Parathyroid adenoma (tissue), 2 donors: ENCODE data around the gene ST7.

Experiments used
- H2AFZ ChIP-seq: fragments of 300-600 bp; sonication (generic); one replicate; pipeline ENCODE4 v1.7.0; 2017; ENCODE audit warnings: antibody characterized with exemption, mild to moderate bottlenecking
- H3K27ac ChIP-seq: fragments of 300-600 bp; sonication (generic); one replicate; pipeline ENCODE4 v1.7.0; 2017
- H3K27me3 ChIP-seq: fragments of 300-600 bp; sonication (generic); one replicate; pipeline ENCODE4 v1.7.0; 2017; ENCODE audit warnings: low read length; ENCODE audit not compliant: control insufficient read depth, insufficient read depth
- H3K36me3 ChIP-seq: fragments of 300-600 bp; sonication (generic); one replicate; pipeline ENCODE4 v1.7.0; 2017; ENCODE audit warnings: low read length; ENCODE audit not compliant: control insufficient read depth, insufficient read depth
- H3K4me1 ChIP-seq: fragments of 300-600 bp; sonication (generic); one replicate; pipeline ENCODE4 v1.7.0; 2017; ENCODE audit warnings: control low read depth
- H3K4me2 ChIP-seq: fragments of 300-600 bp; sonication (generic); one replicate; pipeline ENCODE4 v1.7.0; 2017; ENCODE audit warnings: low read length
- H3K4me3 ChIP-seq: fragments of 300-600 bp; sonication (generic); one replicate; pipeline ENCODE4 v1.7.0; 2017; ENCODE audit warnings: low read depth, low read length
- H3K79me2 ChIP-seq: fragments of 300-600 bp; sonication (generic); one replicate; pipeline ENCODE4 v1.7.0; 2017; ENCODE audit warnings: control low read depth
- H3K9ac ChIP-seq: fragments of 300-600 bp; sonication (generic); one replicate; pipeline ENCODE4 v1.7.0; 2017; ENCODE audit warnings: mild to moderate bottlenecking
- H3K9me3 ChIP-seq: fragments of 300-600 bp; sonication (generic); one replicate; pipeline ENCODE4 v1.7.0; 2017; ENCODE audit warnings: low read length; ENCODE audit not compliant: control insufficient read depth
- CTCF ChIP-seq: fragments of 300-600 bp; sonication (generic); IDR thresholded peaks from one replicate; pipeline ENCODE4 v1.7.0; 2017; ENCODE audit warnings: antibody characterized with exemption, mild to moderate bottlenecking
- donor health status: primary hyperparathyroidism.

ST7 gene

GRCh38 chr7:117034851-117035464 lies 81.7 kb downstream of the ST7 start:
- Histone ChIP-seq H3K79me2 (no peaks in the 10 kb centered on the region), H3K4me3 (no peak overlapping the region), H3K4me2 (no peak overlapping the region), H3K27ac (no peak overlapping the region), H3K36me3 (no peaks in the 10 kb centered on the region), H3K4me1 (peaks cover 5% of the 10 kb centered on the region), H3K27me3 (no peaks in the 10 kb centered on the region), H3K9me3 (no peaks in the 10 kb centered on the region), H2AFZ (no peak overlapping the region), H3K9ac (no peak overlapping the region)
- TF ChIP-seq CTCF, result no peak

DNA sequence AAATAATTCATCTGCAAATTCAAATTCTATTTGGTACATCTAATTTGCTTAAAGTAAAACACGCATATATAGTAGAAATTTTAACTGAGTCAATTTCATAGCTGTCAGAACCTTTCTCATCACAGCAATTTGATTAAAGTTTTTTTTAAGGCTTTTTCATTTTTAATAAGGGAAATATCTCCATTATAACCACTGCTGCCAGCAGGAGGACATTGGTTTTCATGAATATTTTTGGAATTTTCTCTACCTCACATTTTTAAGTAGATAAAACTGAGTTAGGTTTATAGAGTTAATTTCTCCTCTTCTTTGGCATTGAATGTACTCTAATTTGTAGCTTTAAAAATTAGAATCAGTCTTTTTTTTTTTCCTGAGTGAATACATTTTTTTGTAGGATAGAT lies 82.2 kb downstream of the ST7 start:
- TF ChIP-seq CTCF, result no peak
- Histone ChIP-seq H2AFZ (no peak overlapping the region), H3K4me1 (peaks cover 5% of the 10 kb centered on the region), H3K27ac (no peak overlapping the region), H3K36me3 (no peaks in the 10 kb centered on the region), H3K9ac (no peak overlapping the region), H3K4me2 (no peak overlapping the region), H3K27me3 (no peaks in the 10 kb centered on the region), H3K79me2 (no peaks in the 10 kb centered on the region), H3K4me3 (no peak overlapping the region), H3K9me3 (no peaks in the 10 kb centered on the region)

DNA sequence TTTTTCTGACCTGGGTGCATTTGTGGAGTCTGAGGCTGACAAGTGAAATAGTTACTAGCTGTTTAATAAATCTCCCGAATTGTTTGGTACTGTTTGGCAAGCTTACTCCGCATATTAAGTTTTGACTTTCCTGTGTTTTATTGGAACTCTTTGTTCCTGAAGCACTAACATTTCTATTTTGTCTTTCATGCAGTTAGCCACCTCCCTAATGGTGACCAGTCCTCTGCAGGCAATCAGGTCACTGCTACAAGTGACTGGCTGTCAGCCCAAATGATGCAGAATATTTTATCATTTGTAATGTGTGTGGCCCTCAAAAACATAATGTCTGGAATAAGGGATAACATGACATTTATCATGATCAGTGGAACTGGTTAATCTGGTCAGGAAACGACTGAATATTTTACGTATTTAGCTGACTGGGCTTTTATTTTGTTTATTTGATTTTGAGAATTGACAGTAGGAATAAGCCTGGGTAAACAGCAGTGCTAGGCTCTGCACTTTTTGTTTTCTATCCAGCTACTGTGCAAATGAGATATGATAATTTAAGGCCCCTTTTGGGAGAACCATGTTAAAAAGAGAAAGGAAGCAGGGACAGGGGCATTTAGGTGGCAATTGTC lies 82.9 kb downstream of the ST7 start:
- H3K36me3 ChIP-seq, result no peaks in the 10 kb centered on the region
- peaks cover 3% of the 10 kb centered on the region for H3K79me2 ChIP-seq
- no peak for TF ChIP-seq CTCF
- H2AFZ ChIP-seq, result no peak overlapping the region
- no peak overlapping the region for H3K9ac ChIP-seq
- no peaks in the 10 kb centered on the region for H3K9me3 ChIP-seq
- no peak overlapping the region for H3K4me3 ChIP-seq
- H3K27ac ChIP-seq, result no peak overlapping the region
- H3K4me1 ChIP-seq, result peaks cover 5% of the 10 kb centered on the region
- no peak overlapping the region for H3K4me2 ChIP-seq
- H3K27me3 ChIP-seq, result no peaks in the 10 kb centered on the region

DNA sequence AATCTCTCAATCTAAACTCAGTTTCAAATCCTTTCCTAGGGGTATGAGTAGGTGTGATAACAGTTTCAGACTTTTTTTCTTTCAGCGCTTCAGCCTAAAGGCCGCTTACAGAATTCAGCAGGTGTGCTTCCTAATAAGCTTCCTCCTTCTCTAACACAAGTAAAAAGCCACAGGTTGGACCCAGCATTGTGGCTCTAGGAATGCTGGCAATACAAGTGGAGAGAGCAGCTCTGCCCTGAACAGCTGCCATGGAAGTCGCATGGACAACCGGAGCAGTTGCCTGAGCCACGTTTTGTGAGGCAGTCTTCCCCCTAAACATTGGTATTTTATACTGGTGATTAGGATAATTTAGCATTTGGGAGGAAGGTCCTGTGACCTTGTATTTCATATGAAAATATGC lies 83.5 kb downstream of the ST7 start:
- Histone ChIP-seq H3K4me3 (no peak overlapping the region), H3K27me3 (no peaks in the 10 kb centered on the region), H3K36me3 (no peaks in the 10 kb centered on the region), H3K27ac (no peak overlapping the region), H2AFZ (no peak overlapping the region), H3K9me3 (no peaks in the 10 kb centered on the region), H3K4me1 (peaks cover 5% of the 10 kb centered on the region), H3K4me2 (no peak overlapping the region), H3K79me2 (peaks cover 6% of the 10 kb centered on the region), H3K9ac (no peak overlapping the region)
- no peak for TF ChIP-seq CTCF

- no peak overlapping the region for H3K27ac ChIP-seq
- peaks cover 5% of the 10 kb centered on the region for H3K4me1 ChIP-seq
- H2AFZ ChIP-seq, result no peak overlapping the region
- no peaks in the 10 kb centered on the region for H3K36me3 ChIP-seq
- no peaks in the 10 kb centered on the region for H3K27me3 ChIP-seq
- H3K4me3 ChIP-seq, result no peak overlapping the region
- peaks cover 7% of the 10 kb centered on the region for H3K79me2 ChIP-seq
- no peak for TF ChIP-seq CTCF
- no peak overlapping the region for H3K4me2 ChIP-seq
- no peaks in the 10 kb centered on the region for H3K9me3 ChIP-seq
- no peak overlapping the region for H3K9ac ChIP-seq
These were observed 85.1 kb downstream of the ST7 start for GRCh38 chr7:117038408-117038807.
